GM19372 (cell line): ENCODE data around the gene CACNA2D3.

Source experiments
- ATAC-seq: cut with Tn5 transposase; IDR thresholded peaks from one replicate; pipeline ENCODE4 v1.9.1; 2021; ENCODE audit warnings: mild to moderate bottlenecking, low read depth, moderate library complexity; ENCODE audit not compliant: unreplicated experiment

The CACNA2D3 gene

DNA sequence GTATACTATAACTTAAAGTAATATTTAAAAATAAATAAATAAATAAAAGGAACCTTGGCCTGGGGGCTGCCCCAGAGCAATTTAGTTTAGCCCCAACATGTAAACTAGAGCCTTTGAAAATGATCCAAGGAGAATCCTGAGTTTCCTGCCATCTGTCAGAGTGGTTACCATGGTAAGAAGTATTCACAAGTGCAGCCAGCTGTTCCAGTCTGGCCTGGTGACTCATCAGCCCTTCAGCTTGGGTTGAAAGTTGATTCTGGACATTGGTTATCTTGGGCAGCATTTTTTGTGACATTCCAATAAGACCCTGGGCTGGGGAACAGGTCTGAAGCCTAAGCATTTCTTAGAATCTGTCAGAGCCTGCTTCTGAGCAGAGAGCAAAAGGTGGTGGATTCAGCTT, 878.2 kb downstream of the CACNA2D3 start:
- no peak for ATAC-seq

DNA sequence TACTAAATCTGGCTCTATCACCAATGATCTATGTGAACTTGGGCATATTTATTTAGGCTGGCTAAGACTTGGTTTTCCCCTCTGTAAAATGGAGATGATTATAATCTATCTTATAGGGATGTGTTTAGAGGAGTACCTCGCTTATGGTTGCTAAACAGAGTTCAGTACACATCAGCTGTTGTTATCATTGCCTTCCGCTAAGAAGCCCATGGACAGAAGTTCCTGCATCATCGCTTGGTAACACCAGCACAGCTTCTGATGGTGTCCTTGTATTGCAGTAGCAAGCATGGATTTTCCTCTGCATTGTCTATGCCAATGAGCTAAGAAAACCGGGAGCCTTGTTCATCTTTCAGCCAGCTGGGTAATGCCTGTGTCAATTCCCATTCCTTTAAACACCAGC, 878.6 kb downstream of the CACNA2D3 start:
- no peak for ATAC-seq

DNA sequence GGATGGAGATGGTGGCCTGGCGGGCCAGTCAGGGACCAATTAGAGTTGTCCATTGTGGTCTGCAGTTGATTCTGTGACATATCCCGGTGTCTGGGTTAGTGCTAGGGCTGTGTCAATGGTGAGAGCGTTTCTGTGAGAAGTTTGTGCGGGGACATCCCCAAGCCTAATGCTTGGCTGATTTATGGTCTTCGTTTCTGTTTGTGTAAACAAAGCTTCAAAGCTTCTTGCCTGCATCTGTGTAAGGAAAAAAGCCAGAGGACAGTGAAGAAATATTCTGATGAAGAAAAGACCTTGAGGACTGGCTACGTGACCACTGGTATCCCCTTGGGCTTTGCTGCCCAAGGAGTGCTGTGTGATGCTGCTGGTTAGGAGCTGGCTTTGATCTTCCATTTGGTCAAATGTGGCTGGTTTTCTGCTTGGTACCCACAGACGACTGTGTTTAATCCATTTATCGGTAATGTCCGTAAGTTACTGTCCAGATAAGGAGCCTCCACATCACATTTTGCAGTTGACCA, 880.1 kb downstream of the CACNA2D3 start:
- ATAC-seq: no peak

DNA sequence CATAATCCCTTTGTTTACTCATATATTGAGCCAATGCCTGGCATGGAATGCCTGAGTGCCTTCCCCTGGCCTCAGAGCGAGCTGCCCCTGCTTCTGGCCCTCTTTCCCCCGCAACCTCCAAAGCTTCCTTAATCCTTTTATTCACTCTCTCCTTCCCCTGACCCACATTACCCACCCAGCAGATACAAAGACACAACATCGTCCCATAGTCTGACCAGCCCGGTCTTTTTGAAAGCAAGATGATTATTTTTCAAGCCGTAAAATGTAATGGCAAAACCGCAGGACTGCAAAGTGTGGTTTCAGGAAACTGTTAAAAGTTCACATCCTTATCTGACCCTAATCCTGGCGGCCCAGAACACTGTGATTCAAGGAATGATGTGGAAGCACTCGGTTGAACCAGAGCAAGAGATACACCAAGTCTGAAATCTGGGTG, 883.9 kb downstream of the CACNA2D3 start:
- no peak for ATAC-seq

DNA sequence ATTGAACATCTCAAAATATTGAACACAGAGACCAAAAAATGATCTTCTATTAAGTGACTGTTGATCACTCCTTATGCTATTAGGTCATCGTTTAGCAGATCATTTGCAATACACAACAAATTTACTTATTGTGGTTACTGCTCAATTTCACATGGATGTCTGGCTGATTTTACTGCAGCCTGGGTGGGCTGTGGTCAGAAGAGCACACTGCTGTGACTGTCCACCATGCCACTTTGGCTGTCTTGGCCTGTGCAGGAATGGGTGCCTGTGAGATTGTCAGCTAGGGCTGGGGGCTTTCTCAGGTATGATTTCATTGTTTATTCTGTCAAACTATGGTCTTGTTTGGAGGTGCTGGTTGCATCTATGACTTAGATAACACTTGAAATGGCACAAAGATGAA, 885.6 kb downstream of the CACNA2D3 start:
- no peak for ATAC-seq

DNA sequence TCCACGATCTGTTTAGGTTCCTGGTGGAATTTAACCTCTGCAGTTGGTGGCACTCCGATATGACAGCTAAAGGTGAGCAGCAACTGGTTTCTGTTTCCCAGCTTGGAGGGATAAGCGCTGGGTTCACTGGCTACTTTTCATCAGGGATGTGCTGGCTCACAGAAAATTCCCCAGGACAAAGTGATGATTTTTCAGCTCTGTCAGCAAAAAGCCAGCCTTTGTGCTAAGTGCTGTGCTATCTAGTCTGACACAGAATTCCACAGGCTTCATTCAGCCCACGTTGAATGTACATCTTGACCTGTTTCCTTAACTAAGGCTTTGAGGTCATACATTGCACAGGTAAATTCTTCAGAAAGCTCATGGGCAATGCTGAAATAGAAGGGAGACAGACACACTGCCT, 887.0 kb downstream of the CACNA2D3 start:
- no peak for ATAC-seq

DNA sequence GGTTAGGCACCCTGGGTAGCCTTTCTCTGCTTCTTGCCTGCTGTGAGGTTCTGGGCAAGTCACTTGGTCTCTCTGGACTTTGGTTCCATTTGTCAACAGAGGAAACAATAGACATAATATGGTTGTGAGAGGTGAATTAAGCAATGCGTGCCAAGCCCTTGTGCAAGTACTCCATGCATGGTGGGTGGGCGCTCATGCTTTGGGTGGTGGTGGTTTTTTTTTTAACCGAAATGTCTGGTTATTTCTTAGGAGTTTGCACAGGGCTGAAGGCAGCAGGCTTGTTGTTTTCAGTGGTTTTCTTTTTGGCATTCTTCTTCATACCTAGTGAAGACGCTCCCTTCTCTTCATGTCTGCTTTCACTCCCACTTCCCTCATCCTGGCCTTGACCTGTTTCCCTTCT, 889.7 kb downstream of the CACNA2D3 start:
- ATAC-seq: no peak

DNA sequence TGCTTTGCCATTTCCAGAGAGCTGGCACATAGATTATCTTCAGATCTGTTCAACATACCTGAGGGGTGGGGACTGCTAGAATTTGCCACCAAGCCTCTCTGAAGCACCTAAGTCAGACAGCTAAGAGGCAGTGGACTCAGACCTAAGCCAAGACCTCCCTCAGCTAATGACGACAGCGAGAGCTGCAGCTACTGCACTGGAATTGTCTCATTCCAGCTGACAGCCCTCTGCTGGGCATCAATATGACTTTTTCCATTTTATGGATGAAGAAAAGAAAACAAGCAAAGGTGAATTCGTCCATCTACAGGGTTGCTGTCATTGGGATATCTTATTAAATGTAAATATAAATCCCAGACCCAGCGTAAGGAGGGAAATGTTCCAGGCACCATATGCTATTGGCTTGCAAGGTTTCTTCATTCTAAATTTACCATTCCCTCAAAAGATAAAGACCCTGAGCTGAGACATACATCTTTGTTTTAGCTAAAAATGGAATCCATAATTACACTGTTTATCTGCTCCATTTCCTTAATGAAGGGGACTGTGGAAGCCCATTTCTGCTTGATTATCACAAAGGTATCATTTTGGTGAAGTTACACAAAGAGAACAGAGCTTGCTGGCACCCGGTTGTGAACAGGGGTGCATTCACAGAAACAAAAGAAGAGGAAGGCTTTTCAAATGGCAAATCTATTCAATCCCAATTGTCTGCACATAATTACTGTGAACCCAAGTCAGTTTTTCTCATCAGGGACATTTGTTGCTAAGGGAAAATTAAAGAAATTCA, 891.0 kb downstream of the CACNA2D3 start:
- no peak for ATAC-seq

DNA sequence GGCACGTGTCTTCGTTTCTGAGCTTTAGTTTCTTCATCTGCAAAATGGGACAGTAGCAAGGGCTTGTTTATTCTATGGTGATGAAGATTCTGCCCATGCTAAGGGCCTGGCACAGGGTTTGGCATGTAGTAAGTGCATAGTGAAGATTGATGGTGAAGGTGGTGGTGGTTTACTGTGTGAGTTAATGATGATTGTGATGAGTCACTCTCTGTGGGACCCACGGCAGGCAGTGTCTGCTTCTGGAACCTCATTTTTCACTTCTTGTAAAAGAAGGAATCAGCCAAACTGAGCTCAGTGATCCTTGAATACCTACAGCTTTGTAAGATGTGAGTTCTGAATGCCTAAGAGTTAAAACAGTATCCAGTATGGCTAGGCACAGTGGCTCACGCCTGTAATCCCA, 891.7 kb downstream of the CACNA2D3 start:
- ATAC-seq: no peak

DNA sequence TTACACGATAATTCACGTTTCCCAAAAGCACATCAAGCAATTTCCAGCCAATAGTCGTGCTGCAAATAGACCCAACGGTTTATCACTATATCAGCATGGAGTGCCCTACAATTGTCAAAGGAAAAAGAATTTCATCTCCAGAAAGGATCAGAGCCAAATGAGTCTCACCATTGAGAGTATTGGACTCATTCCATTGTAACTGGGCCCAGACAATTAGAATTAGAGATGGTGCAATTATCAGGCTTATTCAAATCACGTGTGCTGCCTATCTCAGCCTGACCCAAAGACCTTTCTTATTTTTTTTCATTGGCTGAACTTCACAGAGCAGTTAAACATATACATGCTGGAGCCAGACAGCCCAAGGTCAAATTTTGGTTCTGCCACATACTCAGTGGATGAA, 892.6 kb downstream of the CACNA2D3 start:
- no peak for ATAC-seq

DNA sequence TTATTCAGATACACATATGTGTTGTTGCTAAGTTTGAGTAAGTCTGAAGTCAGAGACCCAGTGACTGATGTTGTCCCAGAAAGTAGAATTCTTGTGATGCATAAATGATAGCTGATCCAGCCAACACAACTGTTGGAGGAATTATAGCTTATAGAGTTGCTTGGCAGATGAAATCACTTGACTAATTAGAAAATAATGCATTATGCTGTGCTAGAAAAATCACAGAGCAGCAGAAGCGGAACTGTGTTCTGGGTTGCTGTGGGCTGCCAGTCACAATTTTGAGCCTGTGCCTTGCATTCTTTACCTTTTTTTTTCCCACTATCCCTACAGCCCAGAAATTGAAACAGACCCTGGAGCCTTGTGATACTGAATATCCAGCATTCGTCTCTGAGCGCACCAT, 895.5 kb downstream of the CACNA2D3 start:
- no peak for ATAC-seq

DNA sequence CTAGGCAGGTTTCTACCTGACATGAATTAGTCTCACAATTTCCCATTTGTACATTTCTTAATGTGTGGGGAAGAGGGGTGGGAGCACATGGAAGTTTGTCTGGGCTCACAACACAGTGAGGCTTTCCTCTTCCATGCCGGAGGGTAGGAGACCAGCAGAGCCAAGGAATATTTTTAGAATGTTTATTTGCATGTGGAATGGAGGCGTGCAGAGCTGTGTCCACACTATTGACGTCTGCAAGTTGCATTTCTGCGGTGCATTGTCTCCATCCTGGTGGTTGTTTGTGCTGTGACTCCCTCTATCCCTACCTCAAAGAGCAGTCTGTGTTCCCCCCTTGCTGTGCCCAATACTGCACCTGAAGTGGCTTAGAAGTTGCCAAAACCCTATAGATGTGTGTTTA, 908.6 kb downstream of the CACNA2D3 start:
- ATAC-seq: no peak

DNA sequence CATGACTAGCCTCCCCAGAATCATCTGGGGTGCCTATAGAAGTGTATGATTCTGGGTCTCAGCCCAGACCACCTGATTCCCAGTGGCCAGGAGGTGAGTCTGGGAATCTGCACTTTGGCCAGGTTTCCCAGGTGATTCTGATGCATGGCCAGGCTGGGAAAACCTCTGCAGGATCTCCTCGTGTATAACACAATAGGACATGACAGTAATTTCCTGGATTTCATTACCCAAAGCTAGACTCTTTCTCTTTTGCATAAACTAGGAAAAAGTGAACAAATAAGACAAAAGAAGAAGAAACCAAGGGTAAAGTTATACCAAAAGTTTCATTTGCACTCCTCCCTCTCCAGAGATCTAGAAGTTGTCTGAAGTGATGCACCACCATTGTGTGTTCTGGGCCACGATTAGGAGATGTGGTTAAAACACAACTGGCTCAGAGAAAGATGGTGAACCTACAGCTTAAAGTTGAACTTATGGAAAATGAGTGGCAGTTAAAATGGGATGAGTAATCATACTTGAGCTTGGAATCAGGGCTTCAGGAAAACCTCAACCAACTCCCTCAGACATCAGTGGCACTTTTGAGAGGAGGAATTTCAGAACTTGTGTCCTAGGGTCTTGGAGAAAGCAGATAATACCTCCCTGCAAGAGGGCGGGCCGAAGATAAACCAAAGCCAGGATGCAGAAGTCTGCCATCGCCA, 914.7 kb downstream of the CACNA2D3 start:
- ATAC-seq: no peak

DNA sequence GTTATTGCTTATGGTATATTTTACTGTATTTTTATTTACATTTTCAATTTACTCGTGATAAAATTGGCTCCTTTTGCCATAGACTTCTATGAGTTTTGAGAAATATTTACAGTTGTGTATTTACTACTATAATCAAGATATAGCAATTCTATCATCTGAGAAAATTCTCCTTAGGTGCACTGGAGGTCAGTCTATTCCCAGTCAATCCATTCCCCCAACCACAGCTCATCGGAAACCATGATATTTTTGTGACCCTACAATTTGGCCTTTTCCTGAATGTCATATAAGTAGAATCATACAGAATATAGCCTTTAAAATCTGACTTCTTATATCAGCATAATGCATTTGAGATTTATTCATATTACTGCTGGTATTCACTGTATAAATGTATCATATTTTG, 920.2 kb downstream of the CACNA2D3 start:
- no peak for ATAC-seq

DNA sequence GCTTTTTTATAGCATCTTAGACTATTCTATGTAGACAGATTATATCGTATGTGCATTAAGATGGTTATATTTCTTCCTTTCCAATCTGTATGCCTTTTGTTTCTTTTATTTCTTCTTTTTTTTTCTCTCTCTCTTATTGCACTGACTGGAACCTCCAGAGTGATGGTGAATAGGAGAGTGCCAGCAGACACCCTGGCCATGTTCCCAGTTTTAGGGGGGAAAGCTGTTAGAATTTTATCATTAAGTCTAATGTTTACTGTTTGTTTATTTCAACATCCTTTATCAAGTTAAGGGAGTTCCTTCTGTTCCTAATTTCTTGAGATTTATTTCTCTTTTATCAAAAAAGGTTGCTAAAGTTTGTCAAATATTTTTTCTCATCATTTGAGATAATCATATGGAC, 922.1 kb downstream of the CACNA2D3 start:
- ATAC-seq: no peak

DNA sequence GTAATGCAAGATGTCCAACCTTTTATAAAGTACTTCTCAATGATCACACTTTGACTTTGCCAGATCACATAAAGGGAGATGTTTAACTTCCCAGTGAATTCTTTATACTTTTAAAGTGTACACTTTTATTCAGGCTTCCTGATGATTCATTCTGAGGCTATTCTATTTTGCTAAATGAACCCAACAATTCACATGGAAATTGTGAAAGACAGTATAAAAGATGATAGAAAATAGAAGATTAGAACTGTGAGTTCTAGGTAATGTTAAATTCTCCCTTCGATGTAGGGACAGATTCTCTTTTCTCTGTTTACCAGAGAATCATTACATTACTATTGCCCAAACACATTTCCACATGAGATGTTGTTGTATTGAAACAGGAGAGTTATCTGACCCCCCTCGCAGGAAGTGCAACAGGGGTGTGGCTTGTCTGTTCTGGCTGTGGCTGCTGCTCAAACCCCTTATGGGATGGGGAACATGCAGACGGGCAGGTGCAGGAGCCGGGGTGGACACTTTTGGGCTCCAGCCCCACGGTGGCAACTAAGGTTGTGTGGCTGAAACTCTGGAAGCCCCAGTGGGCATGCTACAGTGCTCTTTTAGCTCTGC, 936.8 kb downstream of the CACNA2D3 start:
- no peak for ATAC-seq

DNA sequence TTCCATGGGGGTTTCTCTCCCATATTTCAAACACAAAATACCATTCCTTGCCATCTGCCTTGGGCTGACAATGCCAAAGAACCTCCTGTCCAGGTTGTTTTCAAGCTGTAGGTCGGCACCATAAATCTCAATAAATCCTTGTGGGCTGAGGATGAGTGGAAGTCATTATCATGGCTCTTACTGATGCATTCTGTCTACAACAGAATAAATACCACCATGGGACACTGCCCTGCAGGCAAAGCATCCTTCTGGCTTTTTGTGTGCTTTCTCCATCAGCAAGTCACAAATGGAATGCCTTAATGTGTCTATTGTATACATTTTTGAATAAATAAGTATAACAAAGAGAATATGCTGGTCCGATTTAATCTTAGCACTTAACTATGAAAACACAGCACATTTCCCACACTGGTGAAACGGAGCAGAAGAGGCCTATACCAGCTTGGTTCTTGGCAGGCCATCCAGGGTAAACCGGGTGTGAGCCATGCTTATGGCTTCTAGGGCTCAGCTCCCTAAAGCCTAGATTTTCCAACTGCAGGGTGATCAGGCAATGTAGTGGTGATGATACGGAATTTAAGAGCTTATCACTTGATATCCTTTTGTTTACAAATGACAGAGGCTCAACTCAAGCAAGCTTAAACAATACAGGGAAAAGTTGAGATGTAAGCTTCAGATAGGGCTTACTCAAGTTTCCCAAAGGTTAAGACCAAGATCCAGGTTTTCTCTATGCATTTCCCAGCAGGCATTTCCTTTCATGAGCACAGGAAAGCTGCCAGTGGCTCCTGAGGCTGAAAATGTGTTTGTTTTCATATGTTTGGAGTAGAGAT, 938.8 kb downstream of the CACNA2D3 start:
- ATAC-seq: no peak

DNA sequence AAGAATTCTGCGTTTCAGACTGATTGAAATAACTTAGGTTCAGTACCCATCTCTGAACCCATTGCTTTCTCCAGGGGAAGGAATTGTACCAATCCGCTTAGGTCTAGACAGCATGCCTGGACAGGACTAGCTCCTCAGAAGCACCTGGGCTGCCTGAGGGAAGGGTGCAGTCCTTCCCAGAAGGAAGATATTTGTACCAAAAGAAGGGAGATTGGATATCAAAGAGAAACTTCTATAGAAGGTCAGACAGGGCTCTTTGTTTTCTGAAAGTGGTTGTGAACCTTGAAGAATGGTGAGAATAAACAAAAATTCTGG, 939.3 kb downstream of the CACNA2D3 start:
- ATAC-seq: no peak

DNA sequence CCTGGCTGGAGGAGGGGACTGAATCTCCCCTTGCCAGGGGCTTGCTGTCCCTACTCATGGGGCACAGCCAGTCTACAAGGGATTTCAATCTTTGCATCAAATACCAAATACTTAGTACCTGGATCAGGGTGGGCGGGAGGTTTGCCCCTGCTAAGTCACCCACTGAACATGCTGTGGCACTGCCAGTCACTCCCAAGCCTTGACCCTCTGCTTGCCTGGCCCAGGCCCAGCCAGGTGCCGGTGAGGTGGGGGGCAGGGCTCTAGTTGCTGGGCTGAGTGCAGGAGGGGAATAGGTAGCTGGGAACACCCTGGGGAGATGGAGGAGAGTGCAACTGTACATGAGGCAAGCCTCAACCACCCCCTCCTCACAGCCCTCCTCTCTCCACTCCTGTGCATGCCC, 941.8 kb downstream of the CACNA2D3 start:
- no peak for ATAC-seq

DNA sequence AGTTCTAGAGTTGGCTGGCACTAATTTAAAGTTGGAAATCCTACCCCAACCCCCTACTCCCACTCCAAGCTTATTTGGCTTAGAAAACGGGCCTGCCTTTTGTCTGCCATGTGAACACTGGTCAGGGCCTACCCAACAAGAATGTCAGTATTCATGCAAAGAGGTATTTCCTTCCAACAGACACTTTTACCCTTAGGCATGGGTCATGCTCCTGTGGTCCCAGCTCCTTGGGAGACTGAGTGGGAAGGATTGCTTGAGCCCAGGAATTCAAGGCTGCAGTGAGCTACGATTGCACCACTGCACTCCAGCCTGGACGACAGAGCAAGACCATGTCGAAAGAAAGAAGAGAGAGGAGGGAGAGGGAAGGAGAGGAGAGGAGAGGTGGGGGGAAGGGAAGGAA, 943.0 kb downstream of the CACNA2D3 start:
- no peak for ATAC-seq

DNA sequence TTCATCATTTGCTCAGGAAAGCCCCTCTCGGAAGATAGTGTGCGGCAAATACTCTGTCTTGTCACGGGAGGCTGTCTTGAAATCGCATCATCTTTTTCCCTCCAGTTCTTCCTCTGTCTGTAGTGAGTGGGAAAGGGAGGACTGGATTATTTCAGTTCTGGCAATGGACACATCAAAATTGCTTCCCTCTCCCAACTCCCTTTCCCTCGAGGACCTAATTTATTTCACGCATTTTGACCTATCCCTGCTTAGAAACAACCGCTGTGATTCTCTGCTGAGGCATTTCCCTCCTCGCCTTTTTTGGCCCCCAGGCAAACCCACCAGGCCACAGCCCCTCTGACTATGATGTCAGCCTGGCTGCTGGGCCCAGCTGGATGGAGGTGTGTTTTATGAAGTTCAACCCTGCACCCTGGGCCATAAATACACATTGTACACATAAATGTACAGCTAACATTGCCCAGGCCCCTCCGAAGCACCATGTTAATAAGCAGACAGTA, 944.2 kb downstream of the CACNA2D3 start:
- ATAC-seq: no peak
